ENCODE measurements around the gene SETD7. TPM values are rescaled to one million over a fixed set of nuclear protein-coding genes. Genes with fewer than 3 reads are reported as not detected.

Gene SETD7
- total RNA-seq, 1 donor = 99.5 TPM

DNA sequence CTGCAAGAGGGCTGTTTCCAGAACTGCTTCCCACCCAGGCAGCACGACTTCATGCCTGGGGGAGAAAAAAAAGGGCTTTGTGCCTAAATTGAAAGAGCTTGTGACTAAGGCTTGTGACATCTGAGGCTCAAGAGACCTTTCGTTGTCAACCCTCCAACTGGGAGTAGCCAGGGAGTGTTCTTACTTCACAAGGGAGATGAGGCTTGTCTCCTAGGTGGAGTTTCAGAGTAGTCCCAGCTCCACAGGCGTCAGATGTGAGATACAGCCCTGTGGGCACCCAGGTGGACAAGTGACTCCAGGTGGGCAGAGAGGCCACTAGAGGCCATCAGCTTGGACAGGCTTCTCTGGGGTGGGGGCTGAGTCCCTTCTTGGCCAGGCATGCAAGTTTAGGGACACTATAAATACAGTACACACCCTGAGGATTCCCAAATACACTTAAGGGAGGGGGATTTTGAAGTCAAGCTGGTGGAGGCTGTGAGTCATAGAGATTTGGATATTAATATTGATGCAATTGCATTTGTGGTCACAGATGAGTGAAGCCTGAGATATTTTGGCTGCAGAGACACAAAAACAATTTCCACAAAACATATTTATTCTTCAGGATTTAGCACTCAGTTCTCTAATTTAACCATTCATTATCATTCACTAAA, 40.1 kb upstream of the SETD7 start:
- Histone ChIP-seq H3K4me1 (ENCODE audit: insufficient read depth, low read length) (peaks cover 32% of the 10 kb centered on the region), H3K9me3 (ENCODE audit: low read depth, low read length) (peaks cover 1% of the 10 kb centered on the region), H3K27me3 (ENCODE audit: insufficient read depth, low read length) (peaks cover 8% of the 10 kb centered on the region), H3K4me2 (ENCODE audit: insufficient read depth, low read length) (peak overlapping the region; percentile 61), H3K27ac (ENCODE audit: low read depth, low read length) (no peak overlapping the region), H3K4me3 (ENCODE audit: insufficient read depth, low read length) (peak overlapping the region; percentile 32), H3K36me3 (ENCODE audit: insufficient read depth, low read length) (no peaks in the 10 kb centered on the region), H2AFZ (ENCODE audit: low read length) (peak overlapping the region; percentile 31), H4K20me1 (ENCODE audit: insufficient read depth, low read length) (no peaks in the 10 kb centered on the region), H3K79me2 (ENCODE audit: insufficient read depth, low read length) (no peaks in the 10 kb centered on the region)
- no peak for DNase-seq (ENCODE audit: insufficient read length, low spot score, missing footprints)
- TF ChIP-seq, protein P1, sequence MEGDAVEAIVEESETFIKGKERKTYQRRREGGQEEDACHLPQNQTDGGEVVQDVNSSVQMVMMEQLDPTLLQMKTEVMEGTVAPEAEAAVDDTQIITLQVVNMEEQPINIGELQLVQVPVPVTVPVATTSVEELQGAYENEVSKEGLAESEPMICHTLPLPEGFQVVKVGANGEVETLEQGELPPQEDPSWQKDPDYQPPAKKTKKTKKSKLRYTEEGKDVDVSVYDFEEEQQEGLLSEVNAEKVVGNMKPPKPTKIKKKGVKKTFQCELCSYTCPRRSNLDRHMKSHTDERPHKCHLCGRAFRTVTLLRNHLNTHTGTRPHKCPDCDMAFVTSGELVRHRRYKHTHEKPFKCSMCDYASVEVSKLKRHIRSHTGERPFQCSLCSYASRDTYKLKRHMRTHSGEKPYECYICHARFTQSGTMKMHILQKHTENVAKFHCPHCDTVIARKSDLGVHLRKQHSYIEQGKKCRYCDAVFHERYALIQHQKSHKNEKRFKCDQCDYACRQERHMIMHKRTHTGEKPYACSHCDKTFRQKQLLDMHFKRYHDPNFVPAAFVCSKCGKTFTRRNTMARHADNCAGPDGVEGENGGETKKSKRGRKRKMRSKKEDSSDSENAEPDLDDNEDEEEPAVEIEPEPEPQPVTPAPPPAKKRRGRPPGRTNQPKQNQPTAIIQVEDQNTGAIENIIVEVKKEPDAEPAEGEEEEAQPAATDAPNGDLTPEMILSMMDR (IDR thresholded peaks at IDR 0.05; ENCODE audit: extremely low read depth, low read depth, low read length) = no peak

DNA sequence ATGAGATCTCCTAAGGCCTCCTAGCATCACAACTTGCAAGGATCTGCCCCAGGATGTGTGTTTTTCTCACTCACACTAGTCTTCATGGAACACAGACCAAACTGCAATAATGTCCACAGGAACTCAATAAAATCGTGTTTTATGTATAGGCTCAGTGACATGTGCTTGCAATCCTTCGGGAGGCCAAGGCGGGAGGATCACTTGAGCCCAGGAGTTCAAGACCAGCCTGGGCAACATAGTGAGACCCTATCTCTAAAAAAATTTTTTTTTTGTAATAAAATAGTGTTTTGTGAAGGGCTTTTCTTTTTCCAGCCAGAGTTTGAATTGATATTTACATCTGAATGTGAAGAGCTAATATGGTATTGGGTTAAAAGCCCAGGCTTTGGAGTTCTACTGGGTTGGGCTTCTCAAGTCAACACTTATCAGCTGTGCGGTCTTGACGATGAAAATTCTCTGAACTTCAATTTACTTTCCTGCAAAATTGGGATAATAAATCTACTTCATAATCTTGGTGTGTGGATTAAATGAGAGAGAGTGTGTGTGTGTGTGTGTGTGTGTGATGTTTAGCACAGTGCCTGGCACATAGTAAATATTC, 38.7 kb upstream of the SETD7 start:
- Histone ChIP-seq H3K27me3 (ENCODE audit: insufficient read depth, low read length) (peaks cover 8% of the 10 kb centered on the region), H3K9me3 (ENCODE audit: low read depth, low read length) (peaks cover 1% of the 10 kb centered on the region), H3K4me3 (ENCODE audit: insufficient read depth, low read length) (no peak overlapping the region), H3K79me2 (ENCODE audit: insufficient read depth, low read length) (no peaks in the 10 kb centered on the region), H3K36me3 (ENCODE audit: insufficient read depth, low read length) (no peaks in the 10 kb centered on the region), H3K4me2 (ENCODE audit: insufficient read depth, low read length) (no peak overlapping the region), H2AFZ (ENCODE audit: low read length) (no peak overlapping the region), H3K4me1 (ENCODE audit: insufficient read depth, low read length) (peaks cover 27% of the 10 kb centered on the region), H3K27ac (ENCODE audit: low read depth, low read length) (no peak overlapping the region), H4K20me1 (ENCODE audit: insufficient read depth, low read length) (no peaks in the 10 kb centered on the region)
- TF ChIP-seq, protein P1 (IDR thresholded peaks at IDR 0.05; ENCODE audit: extremely low read depth, low read depth, low read length) = no peak
- DNase-seq (ENCODE audit: insufficient read length, low spot score, missing footprints) = no peak

DNA sequence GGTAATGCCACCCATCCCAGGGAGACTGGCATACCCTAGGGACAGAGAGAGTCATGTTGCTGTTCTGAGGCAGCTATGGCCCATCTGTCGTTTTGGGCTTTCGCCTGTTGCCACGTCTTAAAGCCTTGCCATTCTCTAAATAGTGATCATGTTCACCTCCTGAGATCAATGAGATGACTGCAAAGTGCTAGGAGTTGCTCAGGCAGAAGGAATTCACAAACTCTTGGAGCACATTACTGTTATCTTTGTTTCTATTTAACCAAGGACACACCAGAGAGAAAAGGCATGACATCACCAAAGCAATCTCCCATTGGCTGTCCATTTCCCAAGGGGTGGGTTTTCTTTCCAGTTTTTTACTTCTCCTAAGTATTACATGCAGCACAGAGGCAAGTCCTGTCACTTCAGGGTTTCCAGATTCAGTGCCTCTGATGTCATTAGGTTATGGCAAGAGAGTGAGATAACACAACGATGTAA, 37.1 kb upstream of the SETD7 start:
- peak; percentile 93 for DNase-seq (ENCODE audit: insufficient read length, low spot score, missing footprints)
- Histone ChIP-seq H4K20me1 (ENCODE audit: insufficient read depth, low read length) (no peaks in the 10 kb centered on the region), H2AFZ (ENCODE audit: low read length) (no peak overlapping the region), H3K4me3 (ENCODE audit: insufficient read depth, low read length) (peak overlapping the region; percentile 17), H3K9me3 (ENCODE audit: low read depth, low read length) (no peaks in the 10 kb centered on the region), H3K4me2 (ENCODE audit: insufficient read depth, low read length) (peak overlapping the region; percentile 56), H3K27me3 (ENCODE audit: insufficient read depth, low read length) (peaks cover 8% of the 10 kb centered on the region), H3K79me2 (ENCODE audit: insufficient read depth, low read length) (no peaks in the 10 kb centered on the region), H3K4me1 (ENCODE audit: insufficient read depth, low read length) (peaks cover 27% of the 10 kb centered on the region), H3K36me3 (ENCODE audit: insufficient read depth, low read length) (no peaks in the 10 kb centered on the region), H3K27ac (ENCODE audit: low read depth, low read length) (peak overlapping the region; percentile 24)
- TF ChIP-seq, protein P1 (IDR thresholded peaks at IDR 0.05; ENCODE audit: extremely low read depth, low read depth, low read length) = no peak

DNA sequence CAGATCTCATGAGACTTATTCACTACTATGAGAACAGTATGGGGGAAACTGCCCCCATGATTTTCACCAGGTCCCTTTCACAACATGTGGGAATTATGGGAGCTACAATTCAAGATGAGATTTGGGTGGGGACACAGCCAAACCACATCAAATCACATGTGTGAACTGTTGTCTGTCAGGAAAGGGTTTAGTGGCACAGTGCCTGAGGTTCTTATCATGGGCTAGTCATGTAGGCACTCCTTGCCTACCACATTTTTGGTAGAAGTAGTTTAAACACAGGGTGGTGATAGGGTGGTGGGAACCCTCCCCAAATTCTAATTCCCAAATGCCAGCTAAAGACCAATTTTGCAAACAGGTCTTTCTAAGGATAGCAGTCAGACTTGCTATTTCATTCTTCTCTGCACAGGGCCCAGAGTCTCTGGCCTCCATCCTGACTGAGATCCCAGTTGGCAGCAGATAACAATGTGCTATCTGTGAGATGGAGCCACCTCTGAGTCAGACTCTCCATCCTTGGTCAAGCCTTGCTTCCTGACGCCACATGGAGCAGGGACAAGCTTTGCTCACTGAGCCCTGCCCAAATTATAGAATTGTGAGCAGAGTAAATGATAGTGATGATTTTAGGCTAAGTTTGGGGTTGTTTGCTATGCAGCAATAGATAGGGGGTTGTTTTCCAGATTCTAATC, 33.5 kb upstream of the SETD7 start:
- no peak for DNase-seq (ENCODE audit: insufficient read length, low spot score, missing footprints)
- no peaks in the 10 kb centered on the region for H3K36me3 ChIP-seq (ENCODE audit: insufficient read depth, low read length)

More for the DNA sequence above, 33.5 kb upstream of the SETD7 start:
- H3K4me1 ChIP-seq (ENCODE audit: insufficient read depth, low read length) = peaks cover 16% of the 10 kb centered on the region
- H3K4me2 ChIP-seq (ENCODE audit: insufficient read depth, low read length) = no peak overlapping the region
- H4K20me1 ChIP-seq (ENCODE audit: insufficient read depth, low read length) = no peaks in the 10 kb centered on the region
- H3K4me3 ChIP-seq (ENCODE audit: insufficient read depth, low read length) = no peak overlapping the region
- no peaks in the 10 kb centered on the region for H3K9me3 ChIP-seq (ENCODE audit: low read depth, low read length)
- no peaks in the 10 kb centered on the region for H3K79me2 ChIP-seq (ENCODE audit: insufficient read depth, low read length)
- no peak overlapping the region for H2AFZ ChIP-seq (ENCODE audit: low read length)
- peaks cover 20% of the 10 kb centered on the region for H3K27me3 ChIP-seq (ENCODE audit: insufficient read depth, low read length)
- no peak overlapping the region for H3K27ac ChIP-seq (ENCODE audit: low read depth, low read length)
- TF ChIP-seq, protein P1 (IDR thresholded peaks at IDR 0.05; ENCODE audit: extremely low read depth, low read depth, low read length) = no peak

All from osteoblast (primary cell).